GM12865 (cell line): ENCODE data around the gene TNFAIP8L3.

Experiments used
- DNase-seq: peaks from one replicate; pipeline ENCODE4 v3.0.0; 2010; ENCODE audit warnings: low read depth
- H3K4me3 ChIP-seq: 2 replicates; pipeline ENCODE4 v1.5.1; 2011; ENCODE audit warnings: mild to moderate bottlenecking, low read depth, low read length, control low read depth
- CTCF ChIP-seq: IDR thresholded peaks from 2 replicates; pipeline ENCODE4 v1.5.1; 2011; ENCODE audit warnings: low read length, control low read depth, low read depth, inconsistent platforms; ENCODE audit not compliant: insufficient read depth; ENCODE audit errors: missing control alignments

TNFAIP8L3 gene

GRCh38 chr15:51030649-51031316 lies 63.9 kb downstream of the TNFAIP8L3 start:
- no peak for TF ChIP-seq CTCF
- no peak for DNase-seq
- H3K4me3 ChIP-seq = no peak overlapping the region

- no peak overlapping the region for H3K4me3 ChIP-seq
- no peak for TF ChIP-seq CTCF
- DNase-seq = no peak
Observed at GRCh38 chr15:51025454-51025846, 69.3 kb downstream of the TNFAIP8L3 start.

GRCh38 chr15:51024735-51025453 lies 69.8 kb downstream of the TNFAIP8L3 start:
- DNase-seq = no peak
- no peak overlapping the region for H3K4me3 ChIP-seq
- no peak for TF ChIP-seq CTCF

- TF ChIP-seq CTCF = no peak
- no peak for DNase-seq
- no peak overlapping the region for H3K4me3 ChIP-seq
Observed at GRCh38 chr15:51023499-51023898, 71.2 kb downstream of the TNFAIP8L3 start.

- H3K4me3 ChIP-seq = no peak overlapping the region
- no peak for TF ChIP-seq CTCF
- no peak for DNase-seq
Observed at GRCh38 chr15:51022206-51022605, 72.5 kb downstream of the TNFAIP8L3 start.

- no peak overlapping the region for H3K4me3 ChIP-seq
- DNase-seq = no peak
- no peak for TF ChIP-seq CTCF
Observed at GRCh38 chr15:51016615-51017014, 78.1 kb downstream of the TNFAIP8L3 start.
